Measurements from ENCODE around the gene CRYL1.

Gene CRYL1

DNA sequence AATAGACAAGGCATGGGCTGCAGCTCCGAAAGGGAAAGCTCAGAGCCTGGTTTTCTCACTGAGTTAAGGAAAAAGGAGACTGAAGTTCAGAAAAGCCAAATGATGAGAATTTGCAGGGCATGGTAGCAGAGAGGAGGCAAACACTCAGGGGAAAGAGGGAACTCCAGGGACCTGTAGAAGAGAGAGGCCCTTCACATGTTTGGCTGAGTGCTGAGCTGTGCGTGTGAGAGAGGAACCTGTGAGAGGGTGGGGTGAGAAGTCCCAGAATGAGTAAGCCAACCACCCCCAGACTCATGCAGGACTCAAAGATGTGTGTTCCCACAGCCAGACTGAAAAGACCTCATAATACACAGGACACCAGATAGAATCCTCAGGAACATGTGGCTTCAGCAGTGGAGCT, 2.8 kb upstream of the CRYL1 start:
- TF ChIP-seq, protein P1, sequence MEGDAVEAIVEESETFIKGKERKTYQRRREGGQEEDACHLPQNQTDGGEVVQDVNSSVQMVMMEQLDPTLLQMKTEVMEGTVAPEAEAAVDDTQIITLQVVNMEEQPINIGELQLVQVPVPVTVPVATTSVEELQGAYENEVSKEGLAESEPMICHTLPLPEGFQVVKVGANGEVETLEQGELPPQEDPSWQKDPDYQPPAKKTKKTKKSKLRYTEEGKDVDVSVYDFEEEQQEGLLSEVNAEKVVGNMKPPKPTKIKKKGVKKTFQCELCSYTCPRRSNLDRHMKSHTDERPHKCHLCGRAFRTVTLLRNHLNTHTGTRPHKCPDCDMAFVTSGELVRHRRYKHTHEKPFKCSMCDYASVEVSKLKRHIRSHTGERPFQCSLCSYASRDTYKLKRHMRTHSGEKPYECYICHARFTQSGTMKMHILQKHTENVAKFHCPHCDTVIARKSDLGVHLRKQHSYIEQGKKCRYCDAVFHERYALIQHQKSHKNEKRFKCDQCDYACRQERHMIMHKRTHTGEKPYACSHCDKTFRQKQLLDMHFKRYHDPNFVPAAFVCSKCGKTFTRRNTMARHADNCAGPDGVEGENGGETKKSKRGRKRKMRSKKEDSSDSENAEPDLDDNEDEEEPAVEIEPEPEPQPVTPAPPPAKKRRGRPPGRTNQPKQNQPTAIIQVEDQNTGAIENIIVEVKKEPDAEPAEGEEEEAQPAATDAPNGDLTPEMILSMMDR (IDR thresholded peaks at IDR 0.05; ENCODE audit: insufficient read depth, low read depth, low read length, missing control alignments): no peak
- H3K4me3 ChIP-seq (ENCODE audit: low read depth, low read length): no peak overlapping the region
- peak; percentile 58 for DNase-seq (ENCODE audit: low read depth)

DNA sequence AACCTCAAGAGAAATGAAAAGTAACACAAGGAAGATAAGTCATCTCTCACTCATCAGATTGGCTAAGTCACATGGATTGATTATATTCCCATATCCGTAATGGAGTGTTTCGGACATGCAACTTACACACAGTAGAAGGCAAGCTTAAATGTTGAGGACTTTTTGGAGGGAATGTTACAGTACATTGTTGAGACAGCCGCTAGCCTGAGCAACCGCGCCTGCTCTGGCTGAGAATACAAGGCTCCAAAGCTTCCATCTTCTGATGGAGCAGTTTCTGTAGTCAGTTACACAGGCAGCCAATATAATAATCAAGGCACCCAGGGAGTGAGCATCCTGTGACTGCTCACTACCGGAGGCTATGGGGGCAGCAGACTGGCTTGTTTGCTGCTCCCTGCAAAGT, 1.0 kb upstream of the CRYL1 start:
- no peak for DNase-seq (ENCODE audit: low read depth)
- TF ChIP-seq, protein P1 (IDR thresholded peaks at IDR 0.05; ENCODE audit: insufficient read depth, low read depth, low read length, missing control alignments): no peak
- peak overlapping the region; percentile 71 for H3K4me3 ChIP-seq (ENCODE audit: low read depth, low read length)

DNA sequence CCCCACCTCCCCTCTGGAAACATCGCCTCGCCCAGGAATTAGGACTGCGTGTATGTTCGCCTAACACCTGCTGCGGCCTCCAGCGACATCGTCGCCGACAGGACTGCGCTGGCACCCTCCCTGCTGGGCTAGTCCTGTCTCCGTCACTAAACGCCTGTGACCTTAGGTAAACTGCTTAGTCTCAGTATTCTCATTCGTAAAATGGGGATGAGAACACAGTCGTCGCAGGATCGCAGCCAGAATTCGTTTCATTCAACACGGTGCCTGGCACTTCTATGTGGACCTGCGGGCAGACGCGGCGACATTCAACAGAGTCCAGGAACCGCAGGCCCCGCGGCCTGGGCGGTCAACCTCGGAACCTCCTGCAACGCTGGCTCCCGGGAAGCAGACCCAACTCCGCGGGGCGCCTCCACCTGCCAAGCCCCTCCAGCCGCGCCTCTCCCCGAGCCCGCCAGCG, 485 bp downstream of the CRYL1 start:
- peak; percentile 51 for DNase-seq (ENCODE audit: low read depth)
- TF ChIP-seq, protein P1 (IDR thresholded peaks at IDR 0.05; ENCODE audit: insufficient read depth, low read depth, low read length, missing control alignments): no peak
- peak overlapping the region; percentile 71 for H3K4me3 ChIP-seq (ENCODE audit: low read depth, low read length)

- H3K4me3 ChIP-seq (ENCODE audit: low read depth, low read length): no peak overlapping the region
- TF ChIP-seq, protein P1 (IDR thresholded peaks at IDR 0.05; ENCODE audit: insufficient read depth, low read depth, low read length, missing control alignments): no peak
- no peak for DNase-seq (ENCODE audit: low read depth)
Measured at GRCh38 chr13:20521364-20522115, 4.1 kb downstream of the CRYL1 start.

DNA sequence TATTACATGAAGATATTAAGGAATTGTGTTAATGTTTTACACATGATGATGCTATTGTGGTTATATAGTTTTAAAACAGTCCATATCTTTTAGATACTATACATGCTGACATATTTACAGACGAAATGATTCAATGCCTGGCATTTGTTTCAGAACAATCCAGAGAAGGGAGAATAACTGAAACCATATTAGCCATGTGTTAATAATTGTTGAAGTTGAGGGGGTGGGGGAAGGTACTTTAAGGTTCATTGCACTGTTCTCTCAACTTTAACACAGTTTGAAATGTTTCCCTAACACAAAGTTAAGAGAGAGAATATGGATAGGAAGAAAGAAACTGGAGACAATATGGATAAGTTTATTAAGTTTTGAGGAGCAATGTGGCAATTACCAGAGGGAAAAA, 5.8 kb downstream of the CRYL1 start:
- TF ChIP-seq, protein P1 (IDR thresholded peaks at IDR 0.05; ENCODE audit: insufficient read depth, low read depth, low read length, missing control alignments): no peak
- no peak for DNase-seq (ENCODE audit: low read depth)
- H3K4me3 ChIP-seq (ENCODE audit: low read depth, low read length): no peak overlapping the region

- H3K4me3 ChIP-seq (ENCODE audit: low read depth, low read length): no peak overlapping the region
- TF ChIP-seq, protein P1 (IDR thresholded peaks at IDR 0.05; ENCODE audit: insufficient read depth, low read depth, low read length, missing control alignments): no peak
- DNase-seq (ENCODE audit: low read depth): no peak
Measured at GRCh38 chr13:20518660-20519100, 7.0 kb downstream of the CRYL1 start.

- TF ChIP-seq, protein P1 (IDR thresholded peaks at IDR 0.05; ENCODE audit: insufficient read depth, low read depth, low read length, missing control alignments): no peak
- no peak overlapping the region for H3K4me3 ChIP-seq (ENCODE audit: low read depth, low read length)
- DNase-seq (ENCODE audit: low read depth): no peak
Measured at GRCh38 chr13:20514866-20515265, 10.8 kb downstream of the CRYL1 start.
